H1 (cell line): ENCODE results near the gene EBF3. TPM values are rescaled to one million over a fixed set of nuclear protein-coding genes. Genes with fewer than 3 reads are reported as not detected.

Source experiments
- CTCF ChIA-PET: fragments of 300-600 bp; sonication (Branson Sonifier 250); formaldehyde crosslinking; loops from one replicate; lab custom pipeline; 2021; ENCODE audit not compliant: partially characterized antibody; lab: Charles Lee
- POLR2A ChIA-PET: fragments of 300-600 bp; sonication (Branson Sonifier 250); formaldehyde crosslinking; loops from one replicate; lab custom pipeline; 2021; ENCODE audit warnings: inconsistent platforms; ENCODE audit not compliant: partially characterized antibody; lab: Charles Lee
- DNase-seq, 2 experiments: peaks; one replicate each; pipeline versions ENCODE4 v3.0.0 to v3.0.0-alpha.2; 2010 to 2022; ENCODE audit warnings: low spot score in 2 of 2, low read depth in 1 of 2, mixed read lengths in 1 of 2
- FAIRE-seq: peaks from 2 replicates; lab custom pipeline; 2011; peaks lifted over from hg19 to GRCh38; lab: Jason Lieb, UNC
- H2AFZ ChIP-seq: 2 replicates; pipeline ENCODE4 v1.8.1; 2012; ENCODE audit warnings: low read length, inconsistent platforms
- H2AK5ac ChIP-seq: 2 replicates; pipeline ENCODE4 v1.6.1; 2013; ENCODE audit warnings: low read depth, low read length
- H2BK120ac ChIP-seq: replicated peaks from 2 replicates; pipeline ENCODE3; 2013; ENCODE audit warnings: low read depth, low read length, inconsistent platforms
- H2BK12ac ChIP-seq: 2 replicates; pipeline ENCODE4 v1.6.1; 2013; ENCODE audit warnings: low read depth, low read length
- H2BK15ac ChIP-seq: 2 replicates; pipeline ENCODE4 v1.6.1; 2013; ENCODE audit warnings: low read length
- H2BK20ac ChIP-seq: 2 replicates; pipeline ENCODE4 v1.6.1; 2013; ENCODE audit warnings: low read length
- H2BK5ac ChIP-seq: 2 replicates; pipeline ENCODE4 v1.6.1; 2013; ENCODE audit warnings: low read depth, low read length
- H3K14ac ChIP-seq: 2 replicates; pipeline ENCODE4 v1.6.1; 2013; ENCODE audit warnings: inconsistent platforms; ENCODE audit not compliant: insufficient read length
- H3K18ac ChIP-seq: 2 replicates; pipeline ENCODE4 v1.6.1; 2013; ENCODE audit warnings: low read length; ENCODE audit errors: extremely low read depth
- H3K23ac ChIP-seq: 2 replicates; pipeline ENCODE4 v1.6.1; 2013; ENCODE audit warnings: inconsistent platforms; ENCODE audit not compliant: insufficient read length
- H3K23me2 ChIP-seq: 2 replicates; pipeline ENCODE4 v1.6.1; 2013; ENCODE audit warnings: low read depth, low read length
- H3K27ac ChIP-seq: 2 replicates; pipeline ENCODE4 v1.6.1; 2011; ENCODE audit warnings: low read depth, low read length, inconsistent platforms
- H3K27me3 ChIP-seq, 4 experiments: replicated peaks in 1 of 4; 1 replicate in 1 of 4; 2 replicates in 3 of 4; pipeline versions ENCODE4 v1.6.1 to v1.8.1; 2011 to 2013; ENCODE audit warnings: low read length in 3 of 4, mild to moderate bottlenecking in 3 of 4, inconsistent platforms in 2 of 4, mixed read lengths in 2 of 4, moderate library complexity in 1 of 4; ENCODE audit not compliant: control insufficient read depth in 3 of 4, insufficient read depth in 3 of 4; ENCODE audit errors: extremely low read depth in 1 of 4
- H3K36me3 ChIP-seq, 4 experiments: 2 replicates each; pipeline versions ENCODE4 v1.6.1 to v1.8.1; 2011 to 2013; ENCODE audit warnings: mild to moderate bottlenecking in 4 of 4, low read length in 3 of 4, moderate library complexity in 2 of 4, control low read depth in 1 of 4, inconsistent platforms in 1 of 4; ENCODE audit not compliant: insufficient read depth in 4 of 4, control insufficient read depth in 2 of 4
- H3K4ac ChIP-seq: replicated peaks from 2 replicates; pipeline ENCODE3; 2013; ENCODE audit warnings: low read length, low read depth, mixed read lengths, inconsistent platforms; ENCODE audit not compliant: insufficient read length
- H3K4me1 ChIP-seq, 4 experiments: replicated peaks in 1 of 4; 1 replicate in 1 of 4; 2 replicates in 3 of 4; pipeline versions ENCODE4 v1.6.1 to v1.8.1; 2011 to 2013; ENCODE audit warnings: low read length in 3 of 4, inconsistent platforms in 2 of 4, mixed read lengths in 1 of 4; ENCODE audit not compliant: insufficient read depth in 4 of 4, control insufficient read depth in 3 of 4
- H3K4me2 ChIP-seq, 2 experiments: 2 replicates each; pipeline versions ENCODE4 v1.6.1 to v1.8.1; 2011 to 2013; ENCODE audit warnings: low read depth in 2 of 2, low read length in 2 of 2, control low read depth in 1 of 2, inconsistent platforms in 1 of 2, mild to moderate bottlenecking in 1 of 2; ENCODE audit not compliant: insufficient read depth in 1 of 2
- H3K4me3 ChIP-seq, 4 experiments: fragments of 200-600, 300-600 bp in 1 of 4; sonication (generic), shearing (Covaris generic), sonication (Bioruptor Twin) in 1 of 4; 2 replicates each; pipeline versions ENCODE4 v1.5.1 to v1.8.1; 2011 to 2016; ENCODE audit warnings: low read length in 4 of 4, low read depth in 3 of 4, control low read depth in 2 of 4, inconsistent platforms in 2 of 4, mild to moderate bottlenecking in 2 of 4, mixed read lengths in 1 of 4, moderate library complexity in 1 of 4; ENCODE audit not compliant: insufficient read depth in 2 of 4; ENCODE audit errors: extremely low read depth in 1 of 4
- H3K56ac ChIP-seq: replicated peaks from 2 replicates; pipeline ENCODE3; 2013; ENCODE audit warnings: low read depth, mild to moderate bottlenecking, mixed read lengths, low read length, inconsistent platforms; ENCODE audit not compliant: insufficient read length
- H3K79me1 ChIP-seq: 2 replicates; pipeline ENCODE4 v1.6.1; 2013; ENCODE audit warnings: low read depth, low read length, control low read depth
- H3K79me2 ChIP-seq, 2 experiments: 2 replicates each; pipeline versions ENCODE4 v1.6.1 to v1.8.1; 2012 to 2013; ENCODE audit warnings: low read length in 2 of 2, mild to moderate bottlenecking in 2 of 2, inconsistent platforms in 1 of 2; ENCODE audit not compliant: insufficient read depth in 2 of 2, control insufficient read depth in 1 of 2
- H3K9ac ChIP-seq, 4 experiments: replicated peaks in 1 of 4; 1 replicate in 1 of 4; 2 replicates in 3 of 4; pipeline versions ENCODE4 v1.6.1 to v1.8.1; 2011 to 2013; ENCODE audit warnings: low read depth in 3 of 4, low read length in 3 of 4, control low read depth in 2 of 4, mild to moderate bottlenecking in 2 of 4, moderate library complexity in 2 of 4, inconsistent platforms in 1 of 4; ENCODE audit errors: extremely low read depth in 1 of 4
- H3K9me3 ChIP-seq, 2 experiments: 2 replicates each; pipeline versions ENCODE4 v1.6.1 to v1.8.1; 2012 to 2013; ENCODE audit warnings: mild to moderate bottlenecking in 2 of 2, moderate library complexity in 2 of 2, control low read depth in 1 of 2, inconsistent platforms in 1 of 2, low read depth in 1 of 2, low read length in 1 of 2, mixed read lengths in 1 of 2; ENCODE audit not compliant: insufficient read depth in 2 of 2
- H4K20me1 ChIP-seq, 2 experiments: replicated peaks in 1 of 2; 2 replicates each; pipeline versions ENCODE3 to v1.8.1; 2011 to 2013; ENCODE audit warnings: inconsistent platforms in 2 of 2, low read length in 2 of 2, mild to moderate bottlenecking in 1 of 2; ENCODE audit not compliant: insufficient read depth in 2 of 2, control insufficient read depth in 1 of 2
- H4K5ac ChIP-seq: 2 replicates; pipeline ENCODE4 v1.6.1; 2013; ENCODE audit warnings: low read length, low read depth, mixed read lengths, inconsistent platforms; ENCODE audit not compliant: insufficient read length
- H4K8ac ChIP-seq: 2 replicates; pipeline ENCODE4 v1.8.0; 2013; ENCODE audit warnings: mild to moderate bottlenecking, moderate library complexity, low read length, inconsistent platforms; ENCODE audit not compliant: insufficient read depth; ENCODE audit errors: extremely low read depth
- H4K91ac ChIP-seq: replicated peaks from 2 replicates; pipeline ENCODE3; 2013; ENCODE audit warnings: low read length, mixed read lengths, inconsistent platforms; ENCODE audit not compliant: insufficient read length
- EGR1 ChIP-seq: IDR thresholded peaks from 2 replicates; pipeline ENCODE4 v1.6.1; 2011; ENCODE audit warnings: low read depth, low read length, borderline replicate concordance
- KDM4A ChIP-seq: IDR thresholded peaks from one replicate; pipeline ENCODE4 v1.7.1; 2012; ENCODE audit warnings: low read depth, mild to moderate bottlenecking, moderate library complexity, low read length, inconsistent platforms; ENCODE audit not compliant: severe bottlenecking
- KDM5A ChIP-seq: fragments of 200-600 bp; IDR thresholded peaks from 2 replicates; pipeline ENCODE4 v1.7.1; 2012; ENCODE audit warnings: mild to moderate bottlenecking, low read length, inconsistent platforms, mixed read lengths
- RBBP5 ChIP-seq: IDR thresholded peaks from 2 replicates; pipeline ENCODE4 v1.7.1; 2012; ENCODE audit warnings: low read depth, mild to moderate bottlenecking, inconsistent platforms, low read length, moderate library complexity, borderline replicate concordance
- SIX5 ChIP-seq: IDR thresholded peaks from 2 replicates; pipeline ENCODE4 v1.6.1; 2011; ENCODE audit warnings: mild to moderate bottlenecking, low read depth, low read length
- SP2 ChIP-seq: IDR thresholded peaks from 2 replicates; pipeline ENCODE4 v1.6.1; 2012; ENCODE audit warnings: mild to moderate bottlenecking, low read length, inconsistent platforms
- YY1 ChIP-seq: IDR thresholded peaks from 2 replicates; pipeline ENCODE4 v1.6.1; 2011; ENCODE audit warnings: low read depth, mild to moderate bottlenecking, low read length
- WGBS, 2 experiments: shearing (Covaris generic) in 1 of 2; methylation state at CpG; one replicate each; pipeline versions ENCODE4 v1.1.6 to v1.1.7; 2013 to 2015; ENCODE audit warnings: low lambda C conversion rate in 2 of 2, mixed read lengths in 2 of 2, inconsistent platforms in 1 of 2, low coverage in 1 of 2, missing lambda C conversion rate in 1 of 2; ENCODE audit not compliant: insufficient replicate concordance in 2 of 2, insufficient coverage in 1 of 2, insufficient read length in 1 of 2; ENCODE audit errors: extremely low coverage in 1 of 2, missing lambda C conversion rate in 1 of 2; 5-methylcytosine and 5-hydroxymethylcytosine counted together
- polyA plus RNA-seq, 7 experiments: library from polyadenylated mRNA; depleted of rRNA in 3 of 7; stranded (reverse) in 5 of 7; unstranded in 2 of 7; fragments of >200 nt in 5 of 7; fragments of 200-250 nt in 2 of 7; gene quantifications; 1 replicate in 5 of 7; 2 replicates in 1 of 7; 4 replicates in 1 of 7; pipeline versions ENCODE4 v1.2.1 to v1.2.3, GENCODE V29; 2011 to 2013; ENCODE audit warnings: missing spikeins in 2 of 7, mixed read lengths in 2 of 7
- total RNA-seq: library from RNA; stranded (reverse); fragmentation: NEBNext Ultra II Directional; extraction: Animal tissue kit (Norgen Biotek cat#: 25700); gene quantifications from 2 replicates; pipeline ENCODE4 v1.2.1, GENCODE V29; 2021

Gene EBF3
- total and polyA plus RNA-seq, 2 of the 8 experiments (the other 6 are each of a cell fraction or from before 2014, with no cell fraction given) = 0.08 to 0.26 TPM

DNA sequence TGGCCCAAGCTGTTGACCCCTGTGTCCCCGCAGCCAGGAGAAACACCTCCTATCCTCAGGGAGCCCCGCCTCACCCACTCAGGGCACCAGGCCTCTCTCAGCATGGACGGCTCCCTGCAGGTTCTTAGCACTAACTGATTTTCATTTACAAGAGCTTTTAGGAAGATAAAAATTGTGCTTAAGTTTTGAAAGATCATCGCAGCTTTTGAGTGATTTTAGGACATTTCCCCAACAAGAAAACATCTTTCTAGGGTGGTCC is 22.1 kb downstream of the EBF3 start:
- H3K79me2 ChIP-seq = no peaks in the 10 kb centered on the region
- no peak overlapping the region for H2BK120ac ChIP-seq
- no peak overlapping the region for H3K14ac ChIP-seq
- no peak overlapping the region for H2AK5ac ChIP-seq
- no peak overlapping the region for H4K91ac ChIP-seq
- H3K56ac ChIP-seq = no peak overlapping the region
- no peak overlapping the region for H4K5ac ChIP-seq
- H3K79me1 ChIP-seq = no peaks in the 10 kb centered on the region
- H3K27ac ChIP-seq = no peak overlapping the region
- no peaks in the 10 kb centered on the region; a peak in 1 of 7 replicates for H3K27me3 ChIP-seq
- CTCF ChIA-PET = interaction anchor here (1.3 to 2.4 kb wide), 2 partner anchors 54 to 64 kb away, joined by 4 to 10 read pairs; no protein-coding TSS in a partner anchor
- no peaks in the 10 kb centered on the region for H4K20me1 ChIP-seq
- no peak overlapping the region for H4K8ac ChIP-seq
- TF ChIP-seq SP2 (no peak), KDM4A (no peak), EGR1 (no peak), RBBP5 (no peak), YY1 (no peak), SIX5 (no peak), KDM5A (no peak)
- H3K4ac ChIP-seq = no peak overlapping the region
- no peak overlapping the region for H3K23ac ChIP-seq
- H3K9me3 ChIP-seq = no peaks in the 10 kb centered on the region
- H2BK15ac ChIP-seq = no peak overlapping the region
- no peak overlapping the region for H3K4me2 ChIP-seq
- no peak overlapping the region for H2BK20ac ChIP-seq
- no peaks in the 10 kb centered on the region for H3K36me3 ChIP-seq
- H2AFZ ChIP-seq = no peak overlapping the region
- no peak overlapping the region for H3K4me3 ChIP-seq
- no peak overlapping the region for H2BK5ac ChIP-seq
- H3K18ac ChIP-seq = no peak overlapping the region
- DNase-seq (no peak), FAIRE-seq (no peak)
- POLR2A ChIA-PET = interaction anchor here (1.5 kb wide), 1 partner anchor 17 kb away, joined by 5 read pairs; no protein-coding TSS in a partner anchor
- H3K4me1 ChIP-seq = no peaks in the 10 kb centered on the region
- H2BK12ac ChIP-seq = no peak overlapping the region
- no peaks in the 10 kb centered on the region for H3K23me2 ChIP-seq
- WGBS, 2 experiments = 80% methylated on average over 4 of the region's 4 CpGs; no CpG with 5 or more reads in 1 of the 2 experiments
- H3K9ac ChIP-seq = no peak overlapping the region
